ENCODE results near the gene RAET1E. TPM values are rescaled to one million over a fixed set of nuclear protein-coding genes. Genes with fewer than 3 reads are reported as not detected.
"Not testable (repeated sequence)": the region's sequence is repeated elsewhere in the genome, so short reads cannot be mapped to it uniquely, and the experiment has no call there.

RAET1E gene
- total RNA-seq, 1 donor from 2014 or later, result not detected

DNA sequence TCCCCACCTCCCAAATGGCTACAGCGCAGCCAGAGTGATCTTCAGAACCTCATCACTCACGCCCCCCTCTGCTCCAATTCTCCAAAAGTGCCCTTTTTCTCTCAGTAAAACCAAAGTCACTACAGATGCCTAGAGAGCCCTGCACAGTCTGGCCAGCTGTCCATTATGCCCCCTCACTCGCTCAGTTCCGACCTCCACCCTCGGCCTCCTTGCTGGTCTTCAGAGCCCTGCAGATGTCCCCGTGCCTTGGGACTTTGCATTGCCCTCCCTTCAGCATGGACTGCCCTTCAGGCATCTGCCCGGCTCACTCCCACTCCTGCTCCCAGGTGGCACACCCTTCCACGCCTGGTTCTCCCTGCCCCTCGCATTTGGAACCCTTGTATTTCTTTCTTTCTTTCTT lies 1.1 kb upstream of the RAET1E start:
- TF ChIP-seq CTCF (IDR thresholded peaks at IDR 0.05; ENCODE audit: unreplicated experiment), result no peak
- Mint-ChIP-seq H3K9me3 (no peaks in the 10 kb centered on the region), H3K4me3 (no peak overlapping the region), H3K27ac (no peak overlapping the region), H3K27me3 (ENCODE audit: low read depth) (peaks cover 72% of the 10 kb centered on the region), H3K36me3 (no peaks in the 10 kb centered on the region), H3K4me1 (peaks cover 5% of the 10 kb centered on the region)
- DNase-seq (ENCODE audit: low spot score in 2 of 2, unreplicated experiment in 2 of 2), result no peak

- no peak for DNase-seq (ENCODE audit: low spot score in 2 of 2, unreplicated experiment in 2 of 2)
- Mint-ChIP-seq H3K27ac (no peak overlapping the region), H3K36me3 (no peaks in the 10 kb centered on the region), H3K9me3 (no peaks in the 10 kb centered on the region), H3K27me3 (ENCODE audit: low read depth) (peaks cover 75% of the 10 kb centered on the region), H3K4me3 (no peak overlapping the region), H3K4me1 (peaks cover 5% of the 10 kb centered on the region)
- TF ChIP-seq CTCF (IDR thresholded peaks at IDR 0.05; ENCODE audit: unreplicated experiment), result no peak
These were observed 757 bp downstream of the RAET1E start for GRCh38 chr6:149897015-149897697.

- no peak overlapping the region for H3K27ac Mint-ChIP-seq
- H3K4me1 Mint-ChIP-seq, result peaks cover 5% of the 10 kb centered on the region
- DNase-seq (ENCODE audit: low spot score in 2 of 2, unreplicated experiment in 2 of 2), result no peak
- H3K9me3 Mint-ChIP-seq, result no peaks in the 10 kb centered on the region
- H3K27me3 Mint-ChIP-seq (ENCODE audit: low read depth), result peaks cover 69% of the 10 kb centered on the region
- H3K36me3 Mint-ChIP-seq, result no peaks in the 10 kb centered on the region
- no peak for TF ChIP-seq CTCF (IDR thresholded peaks at IDR 0.05; ENCODE audit: unreplicated experiment)
- no peak overlapping the region for H3K4me3 Mint-ChIP-seq
These were observed 1.4 kb downstream of the RAET1E start for GRCh38 chr6:149896491-149896890.

DNA sequence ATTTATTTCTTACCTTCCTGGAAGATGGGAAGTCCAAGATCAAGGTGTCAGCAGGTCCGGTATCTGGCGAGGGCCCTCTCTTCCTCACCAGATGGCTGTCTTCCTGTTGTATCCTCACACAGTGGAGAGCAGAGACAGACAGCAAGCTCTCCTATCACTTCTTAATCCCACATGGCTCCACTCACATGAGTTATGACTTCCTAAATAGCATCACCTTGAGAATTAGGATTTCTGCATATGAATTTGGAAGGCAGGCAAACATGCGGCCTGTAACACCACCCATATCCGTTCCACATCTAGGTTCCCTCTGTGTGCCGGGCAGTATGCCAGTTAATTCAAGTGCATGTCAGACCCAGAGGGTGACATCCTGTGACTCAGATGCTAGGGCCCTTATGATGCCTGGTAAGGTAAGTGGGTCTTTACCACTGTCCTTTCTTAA lies 2.1 kb downstream of the RAET1E start:
- peaks cover 68% of the 10 kb centered on the region for H3K27me3 Mint-ChIP-seq (ENCODE audit: low read depth)
- H3K9me3 Mint-ChIP-seq, result no peaks in the 10 kb centered on the region
- no peak for TF ChIP-seq CTCF (IDR thresholded peaks at IDR 0.05; ENCODE audit: unreplicated experiment)
- no peak overlapping the region for H3K27ac Mint-ChIP-seq
- DNase-seq (ENCODE audit: low spot score in 2 of 2, unreplicated experiment in 2 of 2), result no peak
- no peak overlapping the region for H3K4me3 Mint-ChIP-seq
- no peaks in the 10 kb centered on the region for H3K36me3 Mint-ChIP-seq
- peaks cover 5% of the 10 kb centered on the region for H3K4me1 Mint-ChIP-seq

DNA sequence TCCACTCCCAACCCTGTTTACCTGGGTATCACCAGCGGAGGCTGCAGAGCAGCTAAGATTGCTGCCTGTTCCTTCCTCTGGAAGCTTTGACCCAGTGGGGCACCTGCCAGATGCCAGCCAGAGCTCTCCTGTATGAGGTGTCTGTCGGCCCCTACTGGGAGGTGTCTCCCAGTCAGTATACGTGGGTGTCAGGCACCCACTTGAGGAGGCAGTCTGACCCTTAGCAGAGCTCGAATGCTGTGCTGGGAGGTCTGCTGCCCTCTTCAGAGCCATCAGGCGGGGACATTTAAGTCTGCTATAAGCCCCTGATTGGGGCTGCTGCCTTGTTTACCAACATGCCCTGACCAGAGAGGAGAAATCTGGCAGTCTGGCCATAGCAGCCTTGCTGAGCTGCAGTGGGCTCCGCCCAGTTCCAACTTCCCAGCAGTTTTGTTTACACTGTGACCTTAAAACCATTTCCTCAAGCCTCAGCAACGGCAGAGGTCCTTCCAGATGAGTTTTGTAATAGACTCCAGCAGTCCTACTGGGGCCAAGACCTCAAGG lies 2.8 kb downstream of the RAET1E start:
- Mint-ChIP-seq H3K27ac (no peak overlapping the region), H3K9me3 (no peaks in the 10 kb centered on the region), H3K4me1 (peaks cover 5% of the 10 kb centered on the region), H3K4me3 (no peak overlapping the region), H3K27me3 (ENCODE audit: low read depth) (peaks cover 69% of the 10 kb centered on the region), H3K36me3 (no peaks in the 10 kb centered on the region)
- no peak for DNase-seq (ENCODE audit: low spot score in 2 of 2, unreplicated experiment in 2 of 2)
- no peak for TF ChIP-seq CTCF (IDR thresholded peaks at IDR 0.05; ENCODE audit: unreplicated experiment)

DNA sequence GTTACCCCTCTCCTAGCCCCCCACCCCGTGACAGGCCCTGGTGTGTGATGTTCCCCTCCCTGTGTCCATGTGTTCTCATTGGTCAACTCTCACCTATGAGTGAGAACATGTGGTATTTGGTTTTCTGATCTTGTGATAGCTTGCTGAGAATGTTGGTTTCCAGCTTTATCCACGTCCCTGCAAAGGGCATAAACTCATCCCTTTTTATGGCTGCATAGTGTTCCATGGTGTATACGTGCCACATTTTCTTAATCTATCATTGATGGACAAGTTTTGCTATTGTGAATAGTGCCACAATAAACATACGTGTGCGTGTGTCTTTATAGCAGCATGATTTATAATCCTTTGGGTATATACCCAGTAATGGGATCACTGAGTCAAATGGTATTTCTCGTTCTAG lies 6.0 kb downstream of the RAET1E start:
- H3K4me1 Mint-ChIP-seq; H3K9me3 Mint-ChIP-seq; H3K4me3 Mint-ChIP-seq; H3K27ac Mint-ChIP-seq; DNase-seq (ENCODE audit: low spot score in 2 of 2, unreplicated experiment in 2 of 2); H3K36me3 Mint-ChIP-seq: not testable (repeated sequence)
- H3K27me3 Mint-ChIP-seq (ENCODE audit: low read depth), result peaks cover 64% of the 10 kb centered on the region
